CD14-positive monocyte (primary cell): ENCODE results near the gene TRAPPC10. TPM values are rescaled to one million over a fixed set of nuclear protein-coding genes. Genes with fewer than 3 reads are reported as not detected.

Experiments
- DNase-seq, 3 donors: peaks; one replicate each; pipeline ENCODE4 v3.0.0-alpha.2; 2011 to 2022
- H2AFZ ChIP-seq: 2 replicates; pipeline ENCODE4 v1.6.0; 2012; ENCODE audit warnings: mild to moderate bottlenecking, low read depth, low read length, inconsistent platforms; ENCODE audit not compliant: insufficient read depth, poor library complexity, severe bottlenecking
- H3K27ac ChIP-seq, 2 donors: 1 replicate in 1 of 2; 2 replicates in 1 of 2; pipeline ENCODE4 v1.5.1; 2012 to 2013; ENCODE audit warnings: low read length in 2 of 2, control low read depth in 1 of 2, inconsistent platforms in 1 of 2, low read depth in 1 of 2, mild to moderate bottlenecking in 1 of 2
- H3K27me3 ChIP-seq, 2 donors: one replicate each; pipeline versions ENCODE4 v1.6.0 to v1.6.1; 2011 to 2013; ENCODE audit warnings: low read length in 2 of 2; ENCODE audit not compliant: control insufficient read depth in 2 of 2, insufficient read depth in 2 of 2
- H3K36me3 ChIP-seq, 2 donors: replicated peaks in 1 of 2; 1 replicate in 1 of 2; 2 replicates in 1 of 2; pipeline versions ENCODE4 v1.5.1 to v1.6.1; 2012 to 2013; ENCODE audit warnings: low read length in 2 of 2, control low read depth in 1 of 2, inconsistent platforms in 1 of 2, mild to moderate bottlenecking in 1 of 2; ENCODE audit not compliant: insufficient read depth in 2 of 2, control insufficient read depth in 1 of 2
- H3K4me1 ChIP-seq, 2 donors: 1 replicate in 1 of 2; 2 replicates in 1 of 2; pipeline versions ENCODE4 v1.5.1 to v1.6.1; 2012 to 2013; ENCODE audit warnings: low read length in 2 of 2, control low read depth in 1 of 2, inconsistent platforms in 1 of 2, mild to moderate bottlenecking in 1 of 2, moderate library complexity in 1 of 2; ENCODE audit not compliant: insufficient read depth in 2 of 2, control insufficient read depth in 1 of 2
- H3K4me2 ChIP-seq: replicated peaks from 2 replicates; pipeline ENCODE3; 2012; ENCODE audit warnings: low read length, moderate library complexity, mild to moderate bottlenecking; ENCODE audit not compliant: poor library complexity, severe bottlenecking; ENCODE audit errors: extremely low read depth
- H3K4me3 ChIP-seq, 3 experiments: fragments of 200-600 bp in 1 of 3; sonication (generic) in 1 of 3; replicated peaks in 1 of 3; 1 replicate in 2 of 3; 2 replicates in 1 of 3; pipeline ENCODE4 v1.5.1; 2011 to 2013; ENCODE audit warnings: low read length in 3 of 3, mild to moderate bottlenecking in 3 of 3, control low read depth in 2 of 3, low read depth in 2 of 3, inconsistent platforms in 1 of 3, moderate library complexity in 1 of 3
- H3K79me2 ChIP-seq: 2 replicates; pipeline ENCODE4 v1.6.0; 2012; ENCODE audit warnings: mild to moderate bottlenecking, control low read depth, inconsistent platforms, low read length, moderate library complexity; ENCODE audit not compliant: insufficient read depth
- H3K9ac ChIP-seq: 2 replicates; pipeline ENCODE4 v1.6.0; 2017; ENCODE audit warnings: low read length, mild to moderate bottlenecking; ENCODE audit not compliant: insufficient read depth, poor library complexity, severe bottlenecking
- H3K9me3 ChIP-seq, 2 donors: replicated peaks in 1 of 2; 1 replicate in 1 of 2; 2 replicates in 1 of 2; pipeline versions ENCODE4 v1.5.1 to v1.6.1; 2012 to 2013; ENCODE audit warnings: low read length in 2 of 2, control low read depth in 1 of 2; ENCODE audit not compliant: control insufficient read depth in 1 of 2, insufficient read depth in 1 of 2
- H4K20me1 ChIP-seq: 2 replicates; pipeline ENCODE4 v1.6.0; 2012; ENCODE audit warnings: mild to moderate bottlenecking, low read length, control low read depth, moderate library complexity; ENCODE audit not compliant: insufficient read depth
- H3K27ac Mint-ChIP-seq, 7 donors: one replicate each; pipeline ENCODE4 v1.8.0; 2020; ENCODE audit warnings: mild to moderate bottlenecking in 7 of 7, mixed read lengths in 7 of 7, moderate library complexity in 6 of 7, inconsistent platforms in 2 of 7
- H3K27me3 Mint-ChIP-seq, 3 donors: one replicate each; pipeline ENCODE4 v1.8.0; 2021 to 2022; ENCODE audit warnings: low read depth in 3 of 3, mild to moderate bottlenecking in 3 of 3, mixed read lengths in 3 of 3, moderate library complexity in 3 of 3, inconsistent platforms in 1 of 3
- H3K36me3 Mint-ChIP-seq, 2 donors: one replicate each; pipeline ENCODE4 v1.8.0; 2020; ENCODE audit warnings: mixed read lengths in 2 of 2, inconsistent platforms in 1 of 2, mild to moderate bottlenecking in 1 of 2
- H3K4me1 Mint-ChIP-seq: one replicate; pipeline ENCODE4 v1.8.0; 2020; ENCODE audit warnings: mild to moderate bottlenecking, mixed read lengths
- H3K4me3 Mint-ChIP-seq, 2 donors: one replicate each; pipeline ENCODE4 v1.8.0; 2020; ENCODE audit warnings: mild to moderate bottlenecking in 2 of 2, mixed read lengths in 2 of 2, moderate library complexity in 1 of 2
- H3K9me3 Mint-ChIP-seq, 7 donors: one replicate each; pipeline ENCODE4 v1.8.0; 2020 to 2022; ENCODE audit warnings: mixed read lengths in 7 of 7, mild to moderate bottlenecking in 6 of 7, moderate library complexity in 6 of 7, inconsistent platforms in 2 of 7
- CTCF ChIP-seq: fragments of 200-600 bp; IDR thresholded peaks from one replicate; pipeline ENCODE4 v1.8.0; 2022; ENCODE audit warnings: antibody characterized with exemption, mild to moderate bottlenecking
- WGBS: methylation state at CpG from one replicate; pipeline ENCODE4 v1.1.5; 2013; ENCODE audit warnings: missing lambda C conversion rate; ENCODE audit not compliant: insufficient coverage; 5-methylcytosine and 5-hydroxymethylcytosine counted together
- intact Hi-C, 2 donors: fragments of 100-400 bp; cut with micrococcal nuclease; formaldehyde crosslinking; loops; one replicate each; pipeline versions ENCODE4 v1.15.0 to v1.15.1; 2023
- polyA plus RNA-seq, 3 donors: library from polyadenylated mRNA; depleted of rRNA in 1 of 3; unstranded in 2 of 3; stranded (reverse) in 1 of 3; fragments of 300-500 nt in 2 of 3; fragments of >200 nt in 1 of 3; fragmentation: Illumina TruSeq in 2 of 3; gene quantifications; 1 replicate in 2 of 3; 2 replicates in 1 of 3; pipeline ENCODE4 v1.2.3, GENCODE V29; 2012 to 2021

TRAPPC10 gene
- polyA plus RNA-seq, 3 donors = 5.9 to 40.6 (median 8.6) TPM

- Histone ChIP-seq H2AFZ (no peak overlapping the region), H3K4me3 (no peak overlapping the region), H3K9ac (no peak overlapping the region), H3K36me3 (peaks cover 0 to 2% of the 10 kb centered on the region in 2 donors), H3K27ac (peak overlapping the region in 1 of 2 donors; percentile 40), H3K9me3 (no peaks in the 10 kb centered on the region), H3K4me2 (no peak overlapping the region), H3K27me3 (no peaks in the 10 kb centered on the region), H4K20me1 (peaks cover 99% of the 10 kb centered on the region), H3K79me2 (peaks cover 100% of the 10 kb centered on the region), H3K4me1 (peaks cover 26 to 54% of the 10 kb centered on the region in 2 donors)
- 64% methylated on average over 7 of the region's 10 CpGs for WGBS
- H3K4me1 Mint-ChIP-seq = peaks cover 62% of the 10 kb centered on the region
- H3K27me3 Mint-ChIP-seq = no peaks in the 10 kb centered on the region
- intact Hi-C loops = no loop called here
- H3K9me3 Mint-ChIP-seq = no peaks in the 10 kb centered on the region
- TF ChIP-seq CTCF = no peak
- peaks cover 3 to 15% of the 10 kb centered on the region in 2 donors for H3K36me3 Mint-ChIP-seq
- no peak overlapping the region for H3K4me3 Mint-ChIP-seq
- DNase-seq = no peak
- H3K27ac Mint-ChIP-seq = peak overlapping the region in 4 of 7 donors; percentile 6 to 70 (median 54)
These were observed 6.9 kb downstream of the TRAPPC10 start for GRCh38 chr21:44018813-44019567.

GRCh38 chr21:44019568-44019958, 7.5 kb downstream of the TRAPPC10 start:
- H3K4me1 ChIP-seq = peaks cover 24 to 54% of the 10 kb centered on the region in 2 donors
- H2AFZ ChIP-seq = no peak overlapping the region
- no peak overlapping the region for H3K4me3 ChIP-seq
- WGBS = 95% methylated on average over 4 of the region's 8 CpGs
- no peaks in the 10 kb centered on the region for H3K27me3 ChIP-seq
- no peaks in the 10 kb centered on the region for H3K27me3 Mint-ChIP-seq
- H3K27ac Mint-ChIP-seq = no peak overlapping the region
- peak overlapping the region in 1 of 2 donors; percentile 40 for H3K27ac ChIP-seq
- peaks cover 99% of the 10 kb centered on the region for H4K20me1 ChIP-seq
- no peak overlapping the region for H3K9ac ChIP-seq
- H3K9me3 ChIP-seq = no peaks in the 10 kb centered on the region
- no peak for DNase-seq
- no peak overlapping the region for H3K4me3 Mint-ChIP-seq
- H3K9me3 Mint-ChIP-seq = no peaks in the 10 kb centered on the region
- H3K79me2 ChIP-seq = peaks cover 100% of the 10 kb centered on the region
- intact Hi-C loops = no loop called here
- H3K4me2 ChIP-seq = no peak overlapping the region
- H3K36me3 Mint-ChIP-seq = peaks cover 3 to 15% of the 10 kb centered on the region in 2 donors
- H3K36me3 ChIP-seq = peaks cover 0 to 2% of the 10 kb centered on the region in 2 donors
- peaks cover 61% of the 10 kb centered on the region for H3K4me1 Mint-ChIP-seq
- TF ChIP-seq CTCF = no peak
